Neural cell (in vitro differentiated cells): ENCODE data around the gene GAL3ST3. TPM values are rescaled to one million over a fixed set of nuclear protein-coding genes. Genes with fewer than 3 reads are reported as not detected.

Experiments
- H2AFZ ChIP-seq: fragments of 200-600, 300-800 bp; sonication (generic), shearing (Covaris generic); 2 replicates; pipeline ENCODE4 v1.6.0; 2014; ENCODE audit warnings: low read depth, mild to moderate bottlenecking, antibody characterized with exemption, low read length, moderate library complexity
- H3F3A ChIP-seq: fragments of 200-600 bp; shearing (Covaris generic); 2 replicates; pipeline ENCODE4 v1.6.1; 2016; ENCODE audit warnings: mild to moderate bottlenecking, moderate library complexity, mixed read lengths, antibody characterized with exemption, low read length; ENCODE audit not compliant: insufficient read depth, poor library complexity, severe bottlenecking
- H3K27ac ChIP-seq: fragments of 200-600, 300-800 bp; sonication (generic), shearing (Covaris generic); 2 replicates; pipeline ENCODE4 v1.5.1; 2014; ENCODE audit warnings: mild to moderate bottlenecking, low read length, moderate library complexity
- H3K27me3 ChIP-seq: fragments of 300-800, 200-600 bp; sonication (generic), shearing (Covaris generic); 2 replicates; pipeline ENCODE4 v1.6.0; 2014; ENCODE audit warnings: mild to moderate bottlenecking, low read depth, low read length, moderate library complexity; ENCODE audit not compliant: insufficient read depth
- H3K36me3 ChIP-seq: fragments of 300-800, 200-600 bp; sonication (generic), shearing (Covaris generic); 2 replicates; pipeline ENCODE4 v1.5.1; 2014; ENCODE audit warnings: mild to moderate bottlenecking, antibody characterized with exemption, low read length, moderate library complexity; ENCODE audit not compliant: insufficient read depth
- H3K4me2 ChIP-seq: fragments of 300-800, 200-600 bp; sonication (generic), shearing (Covaris generic); 2 replicates; pipeline ENCODE4 v1.6.0; 2014; ENCODE audit warnings: mild to moderate bottlenecking, low read length
- H3K4me3 ChIP-seq: fragments of 300-800, 200-600 bp; sonication (generic), shearing (Covaris generic); 2 replicates; pipeline ENCODE4 v1.5.1; 2014; ENCODE audit warnings: mild to moderate bottlenecking, low read length, moderate library complexity
- H3K79me2 ChIP-seq: fragments of 200-600 bp; shearing (Covaris generic); replicated peaks from 2 replicates; pipeline ENCODE4 v1.6.0; 2014; ENCODE audit warnings: mild to moderate bottlenecking, low read length, moderate library complexity; ENCODE audit not compliant: insufficient read depth
- H3K9ac ChIP-seq: fragments of 300-800, 200-600 bp; sonication (generic), shearing (Covaris generic); 2 replicates; pipeline ENCODE4 v1.6.1; 2016; ENCODE audit warnings: mild to moderate bottlenecking, low read length, mixed read lengths
- H3K9me2 ChIP-seq: fragments of 200-600 bp; shearing (Covaris generic); 2 replicates; pipeline ENCODE4 v1.6.1; 2016; ENCODE audit warnings: mild to moderate bottlenecking, low read length, mixed read lengths; ENCODE audit not compliant: insufficient read depth
- H3K9me3 ChIP-seq: fragments of 200-600, 300-800 bp; sonication (generic), shearing (Covaris generic); 2 replicates; pipeline ENCODE4 v1.6.1; 2016; ENCODE audit warnings: mild to moderate bottlenecking, mixed run types, low read length, moderate library complexity, mixed read lengths
- H4K20me1 ChIP-seq: fragments of 200-600 bp; shearing (Covaris generic); 2 replicates; pipeline ENCODE4 v1.6.1; 2016; ENCODE audit warnings: mild to moderate bottlenecking, mixed run types; ENCODE audit not compliant: insufficient read depth
- CTCF ChIP-seq: fragments of 450-650 bp; IDR thresholded peaks from 2 replicates; pipeline ENCODE4 v1.5.1; 2014; ENCODE audit warnings: antibody characterized with exemption, mild to moderate bottlenecking, moderate library complexity; ENCODE audit not compliant: poor library complexity, severe bottlenecking
- EP300 ChIP-seq: fragments of 450-650 bp; conservative IDR thresholded peaks from 2 replicates; pipeline ENCODE4 v1.6.1; 2014; ENCODE audit warnings: antibody characterized with exemption, mild to moderate bottlenecking, moderate library complexity; ENCODE audit not compliant: poor library complexity, severe bottlenecking
- EZH2 ChIP-seq: fragments of 200-600, 300-800 bp; shearing (Covaris generic), sonication (generic); IDR thresholded peaks from 2 replicates; pipeline ENCODE4 v1.6.1; 2014; ENCODE audit warnings: antibody characterized with exemption, low read length, borderline replicate concordance, mild to moderate bottlenecking; ENCODE audit not compliant: insufficient read depth, poor library complexity, severe bottlenecking
- MXI1 ChIP-seq: fragments of 450-650 bp; conservative IDR thresholded peaks from 2 replicates; pipeline ENCODE4 v1.6.1; 2014; ENCODE audit warnings: antibody characterized with exemption, mild to moderate bottlenecking; ENCODE audit not compliant: poor library complexity, severe bottlenecking
- POLR2AphosphoS5 ChIP-seq: IDR thresholded peaks from 2 replicates; pipeline ENCODE4 v1.6.1; 2012
- RAD21 ChIP-seq: fragments of 450-650 bp; conservative IDR thresholded peaks from 2 replicates; pipeline ENCODE4 v1.6.1; 2014; ENCODE audit warnings: antibody characterized with exemption, mild to moderate bottlenecking, moderate library complexity
- REST ChIP-seq: IDR thresholded peaks from 2 replicates; pipeline ENCODE4 v1.6.1; 2012; ENCODE audit warnings: borderline replicate concordance
- SMC3 ChIP-seq: fragments of 450-650 bp; conservative IDR thresholded peaks from 2 replicates; pipeline ENCODE4 v1.6.1; 2014; ENCODE audit warnings: antibody characterized with exemption, mild to moderate bottlenecking, moderate library complexity; ENCODE audit not compliant: poor library complexity
- TAF1 ChIP-seq: IDR thresholded peaks from 2 replicates; pipeline ENCODE4 v1.6.1; 2012; ENCODE audit warnings: low read depth
- polyA plus RNA-seq: library from polyadenylated mRNA; depleted of rRNA; stranded (reverse); fragments of >200 nt; gene quantifications from 2 replicates; pipeline ENCODE4 v1.2.3, GENCODE V29; 2014

Gene GAL3ST3
- polyA plus RNA-seq, 1 donor from 2014 or later = 17.2 TPM

GRCh38 chr11:66042227-66042995 is 6.5 kb downstream of the GAL3ST3 start:
- no peak overlapping the region for H2AFZ ChIP-seq
- no peaks in the 10 kb centered on the region for H3K9me3 ChIP-seq
- no peak overlapping the region for H3K9ac ChIP-seq

GRCh38 chr11:66039765-66040164 is 9.2 kb downstream of the GAL3ST3 start:
- no peak overlapping the region for H3K9ac ChIP-seq
- no peaks in the 10 kb centered on the region for H3K9me2 ChIP-seq
- no peaks in the 10 kb centered on the region for H3F3A ChIP-seq
- H3K27ac ChIP-seq = no peak overlapping the region
- no peaks in the 10 kb centered on the region for H3K79me2 ChIP-seq
- TF ChIP-seq MXI1 (no peak), CTCF (no peak), EP300 (no peak)
- no peak overlapping the region for H3K4me2 ChIP-seq
- no peaks in the 10 kb centered on the region for H3K9me3 ChIP-seq
- H4K20me1 ChIP-seq = no peaks in the 10 kb centered on the region
- no peak overlapping the region for H3K4me3 ChIP-seq
- H3K36me3 ChIP-seq = no peaks in the 10 kb centered on the region
- H3K27me3 ChIP-seq = no peaks in the 10 kb centered on the region
- H2AFZ ChIP-seq = no peak overlapping the region

More at GRCh38 chr11:66042227-66042995, 6.5 kb downstream of the GAL3ST3 start:
- Histone ChIP-seq H3K27ac (no peak overlapping the region), H3F3A (no peaks in the 10 kb centered on the region), H3K27me3 (no peaks in the 10 kb centered on the region), H3K79me2 (no peaks in the 10 kb centered on the region), H3K9me2 (no peaks in the 10 kb centered on the region), H3K4me2 (no peak overlapping the region), H3K36me3 (no peaks in the 10 kb centered on the region), H4K20me1 (no peaks in the 10 kb centered on the region), H3K4me3 (no peak overlapping the region)
- no peak for TF ChIP-seq POLR2AphosphoS5
- no peak for TF ChIP-seq RAD21
- TF ChIP-seq EZH2 = no peak
- no peak for TF ChIP-seq CTCF
- TF ChIP-seq SMC3 = no peak
- TF ChIP-seq REST = no peak
- no peak for TF ChIP-seq TAF1
- no peak for TF ChIP-seq EP300
- TF ChIP-seq MXI1 = no peak
